Stimulated activated memory B cell treated with anti-CD40 and anti-IgM and Interleukin-4, amounts not matched to agents 10 μg/mL and 1 μg/mL and 100 μg/mL, for 72 hours (primary cell): Measurements from ENCODE around the gene CERS5.

Source experiments
- ATAC-seq: fragments of 150-1000 bp; cut with Tn5 transposase; 2 replicates; pipeline ENCODE4 v1.10.0; 2021
- H3K27ac Mint-ChIP-seq: one replicate; pipeline ENCODE4 v1.8.0; 2022; ENCODE audit warnings: mild to moderate bottlenecking, mixed read lengths
- H3K27me3 Mint-ChIP-seq: one replicate; pipeline ENCODE4 v1.8.0; 2022; ENCODE audit warnings: mixed read lengths
- H3K36me3 Mint-ChIP-seq: one replicate; pipeline ENCODE4 v1.8.0; 2022; ENCODE audit warnings: mixed read lengths
- H3K4me1 Mint-ChIP-seq: one replicate; pipeline ENCODE4 v1.8.0; 2022; ENCODE audit warnings: mixed read lengths
- H3K4me3 Mint-ChIP-seq: one replicate; pipeline ENCODE4 v1.8.0; 2022; ENCODE audit warnings: mild to moderate bottlenecking, moderate library complexity, mixed read lengths
- H3K9me3 Mint-ChIP-seq: one replicate; pipeline ENCODE4 v1.8.0; 2022; ENCODE audit warnings: mixed read lengths

Gene CERS5, protein sequence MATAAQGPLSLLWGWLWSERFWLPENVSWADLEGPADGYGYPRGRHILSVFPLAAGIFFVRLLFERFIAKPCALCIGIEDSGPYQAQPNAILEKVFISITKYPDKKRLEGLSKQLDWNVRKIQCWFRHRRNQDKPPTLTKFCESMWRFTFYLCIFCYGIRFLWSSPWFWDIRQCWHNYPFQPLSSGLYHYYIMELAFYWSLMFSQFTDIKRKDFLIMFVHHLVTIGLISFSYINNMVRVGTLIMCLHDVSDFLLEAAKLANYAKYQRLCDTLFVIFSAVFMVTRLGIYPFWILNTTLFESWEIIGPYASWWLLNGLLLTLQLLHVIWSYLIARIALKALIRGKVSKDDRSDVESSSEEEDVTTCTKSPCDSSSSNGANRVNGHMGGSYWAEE

GRCh38 chr12:50167049-50167828, at the start of gene CERS5:
TSS of gene CERS5 (minus strand) at chr12:50167369. CDS start at chr12:50167297, 72 bp downstream.
- Mint-ChIP-seq H3K27me3 (no peaks in the 10 kb centered on the region), H3K36me3 (peaks cover 5% of the 10 kb centered on the region), H3K9me3 (no peaks in the 10 kb centered on the region), H3K27ac (peak within 1 kb of the TSS; percentile 85), H3K4me1 (peaks cover 29% of the 10 kb centered on the region), H3K4me3 (peak within 1 kb of the TSS; percentile 83)
- peak; percentile 100 for ATAC-seq

- H3K9me3 Mint-ChIP-seq, result no peaks in the 10 kb centered on the region
- H3K36me3 Mint-ChIP-seq, result peaks cover 5% of the 10 kb centered on the region
- ATAC-seq, result no peak
- H3K27ac Mint-ChIP-seq, result no peak overlapping the region
- H3K4me1 Mint-ChIP-seq, result peaks cover 17% of the 10 kb centered on the region
- H3K4me3 Mint-ChIP-seq, result no peak overlapping the region
- no peaks in the 10 kb centered on the region for H3K27me3 Mint-ChIP-seq
Measured at GRCh38 chr12:50215033-50215432, 47.9 kb upstream of the CERS5 start.

- H3K9me3 Mint-ChIP-seq, result no peaks in the 10 kb centered on the region
Measured at GRCh38 chr12:50214018-50214417, 46.8 kb upstream of the CERS5 start.

DNA sequence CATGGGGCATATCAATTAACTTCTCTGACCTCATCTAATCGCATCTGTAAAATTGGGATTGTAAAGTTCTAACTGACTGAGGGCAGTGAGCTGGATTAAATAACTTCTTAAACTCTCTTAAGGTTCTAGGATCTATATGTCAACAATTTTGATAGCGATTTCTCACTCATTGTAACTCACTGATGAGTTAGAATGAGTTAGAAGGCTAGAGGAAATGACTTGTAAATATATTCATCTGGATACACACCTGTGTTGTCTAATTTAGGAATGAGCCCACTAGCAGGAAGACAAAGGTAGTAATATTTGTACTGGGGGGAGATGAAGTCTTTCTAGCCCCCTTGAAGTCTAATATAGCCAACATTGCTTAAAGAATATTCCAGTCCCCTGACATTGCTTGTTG, 46.3 kb upstream of the CERS5 start:
- Mint-ChIP-seq H3K27me3 (no peaks in the 10 kb centered on the region), H3K27ac (peak overlapping the region; percentile 11), H3K4me3 (no peak overlapping the region), H3K9me3 (no peaks in the 10 kb centered on the region), H3K4me1 (peaks cover 17% of the 10 kb centered on the region), H3K36me3 (peaks cover 5% of the 10 kb centered on the region)
- ATAC-seq, result no peak

More at GRCh38 chr12:50214018-50214417, 46.8 kb upstream of the CERS5 start:
- ATAC-seq, result no peak
- Mint-ChIP-seq H3K4me3 (no peak overlapping the region), H3K27me3 (no peaks in the 10 kb centered on the region), H3K27ac (peak overlapping the region; percentile 11), H3K36me3 (peaks cover 5% of the 10 kb centered on the region), H3K4me1 (peaks cover 17% of the 10 kb centered on the region)

GRCh38 chr12:50212071-50212467, 44.9 kb upstream of the CERS5 start:
- Mint-ChIP-seq H3K9me3 (no peaks in the 10 kb centered on the region), H3K4me1 (peaks cover 12% of the 10 kb centered on the region), H3K4me3 (no peak overlapping the region), H3K36me3 (peaks cover 5% of the 10 kb centered on the region), H3K27ac (peak overlapping the region; percentile 58), H3K27me3 (no peaks in the 10 kb centered on the region)
- no peak for ATAC-seq

DNA sequence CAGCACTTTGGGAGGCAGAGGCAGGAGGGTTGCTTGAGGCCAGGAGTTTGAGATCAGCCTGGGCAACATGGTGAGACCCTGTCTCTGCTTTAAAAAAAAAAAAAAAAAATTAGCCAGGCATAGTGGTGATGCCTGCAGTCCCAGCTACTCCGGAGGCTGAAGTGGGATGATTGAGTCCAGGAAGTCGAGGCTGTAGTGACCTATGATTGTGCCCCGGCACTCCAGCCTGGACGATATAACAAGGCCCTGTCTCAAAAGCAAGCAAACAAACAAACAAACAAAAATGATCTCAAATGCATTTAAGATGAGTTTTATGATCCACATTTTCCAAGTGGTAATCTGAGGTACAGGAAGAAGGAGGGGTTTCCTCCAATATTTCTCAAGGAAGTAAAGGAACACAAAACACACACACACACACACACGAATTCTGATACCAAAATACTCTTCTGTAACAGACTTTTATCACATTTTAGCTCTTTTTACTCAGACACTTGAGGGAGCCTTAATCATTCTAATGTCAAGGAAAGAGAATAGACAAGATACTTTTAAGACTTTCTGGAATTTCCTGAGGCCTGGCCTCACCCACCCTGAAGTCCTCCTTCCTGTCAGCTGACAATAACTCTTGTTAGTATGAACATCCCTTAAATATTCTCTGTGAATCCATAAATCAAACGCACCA, 44.4 kb upstream of the CERS5 start:
- Mint-ChIP-seq H3K4me1 (peaks cover 12% of the 10 kb centered on the region), H3K27me3 (no peaks in the 10 kb centered on the region), H3K36me3 (peaks cover 7% of the 10 kb centered on the region), H3K27ac (peak overlapping the region; percentile 58), H3K9me3 (no peaks in the 10 kb centered on the region), H3K4me3 (no peak overlapping the region)
- no peak for ATAC-seq

- no peak overlapping the region for H3K4me3 Mint-ChIP-seq
- H3K27ac Mint-ChIP-seq, result no peak overlapping the region
- H3K9me3 Mint-ChIP-seq, result no peaks in the 10 kb centered on the region
- H3K36me3 Mint-ChIP-seq, result peaks cover 17% of the 10 kb centered on the region
- ATAC-seq, result no peak
- peaks cover 12% of the 10 kb centered on the region for H3K4me1 Mint-ChIP-seq
- no peaks in the 10 kb centered on the region for H3K27me3 Mint-ChIP-seq
Measured at GRCh38 chr12:50207424-50207823, 40.3 kb upstream of the CERS5 start.

GRCh38 chr12:50205648-50206047, 38.5 kb upstream of the CERS5 start:
- no peak for ATAC-seq
- H3K4me3 Mint-ChIP-seq, result no peak overlapping the region
- no peaks in the 10 kb centered on the region for H3K4me1 Mint-ChIP-seq
- H3K36me3 Mint-ChIP-seq, result peaks cover 17% of the 10 kb centered on the region
- H3K27me3 Mint-ChIP-seq, result no peaks in the 10 kb centered on the region
- H3K27ac Mint-ChIP-seq, result no peak overlapping the region
- H3K9me3 Mint-ChIP-seq, result no peaks in the 10 kb centered on the region

- H3K4me1 Mint-ChIP-seq, result no peaks in the 10 kb centered on the region
- no peak for ATAC-seq
- H3K36me3 Mint-ChIP-seq, result peaks cover 27% of the 10 kb centered on the region
- H3K9me3 Mint-ChIP-seq, result no peaks in the 10 kb centered on the region
- no peaks in the 10 kb centered on the region for H3K27me3 Mint-ChIP-seq
- H3K27ac Mint-ChIP-seq, result no peak overlapping the region
- H3K4me3 Mint-ChIP-seq, result no peak overlapping the region
Measured at GRCh38 chr12:50203691-50204090, 36.5 kb upstream of the CERS5 start.

DNA sequence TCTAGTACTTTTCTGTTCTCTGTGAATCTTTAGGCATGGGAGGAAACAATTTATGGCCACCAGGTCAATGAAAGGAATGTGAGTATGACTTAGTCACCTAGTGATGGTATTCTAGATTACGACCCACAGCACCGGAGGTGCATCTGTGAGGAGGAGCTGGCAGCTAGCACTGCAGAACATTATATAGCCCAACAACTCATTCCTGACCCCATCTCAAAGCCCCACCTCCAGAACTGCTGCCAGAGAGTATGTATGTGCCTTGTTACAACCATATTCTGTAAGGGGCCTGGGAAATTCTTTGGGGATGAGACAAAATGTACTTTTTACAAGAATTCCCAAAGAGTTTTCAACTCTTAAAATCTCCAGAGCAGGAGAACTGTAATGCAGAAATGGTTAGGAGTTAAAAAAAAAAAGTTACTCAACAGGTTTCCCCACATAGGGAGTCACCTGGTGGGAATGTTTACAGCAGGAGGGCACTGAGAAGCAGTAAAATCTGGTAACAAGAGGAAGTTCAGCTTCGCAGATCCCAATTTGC, 34.9 kb upstream of the CERS5 start:
- no peaks in the 10 kb centered on the region for H3K9me3 Mint-ChIP-seq
- no peak for ATAC-seq
- no peaks in the 10 kb centered on the region for H3K27me3 Mint-ChIP-seq
- no peaks in the 10 kb centered on the region for H3K4me1 Mint-ChIP-seq
- no peak overlapping the region for H3K27ac Mint-ChIP-seq
- H3K36me3 Mint-ChIP-seq, result peaks cover 30% of the 10 kb centered on the region
- H3K4me3 Mint-ChIP-seq, result no peak overlapping the region

DNA sequence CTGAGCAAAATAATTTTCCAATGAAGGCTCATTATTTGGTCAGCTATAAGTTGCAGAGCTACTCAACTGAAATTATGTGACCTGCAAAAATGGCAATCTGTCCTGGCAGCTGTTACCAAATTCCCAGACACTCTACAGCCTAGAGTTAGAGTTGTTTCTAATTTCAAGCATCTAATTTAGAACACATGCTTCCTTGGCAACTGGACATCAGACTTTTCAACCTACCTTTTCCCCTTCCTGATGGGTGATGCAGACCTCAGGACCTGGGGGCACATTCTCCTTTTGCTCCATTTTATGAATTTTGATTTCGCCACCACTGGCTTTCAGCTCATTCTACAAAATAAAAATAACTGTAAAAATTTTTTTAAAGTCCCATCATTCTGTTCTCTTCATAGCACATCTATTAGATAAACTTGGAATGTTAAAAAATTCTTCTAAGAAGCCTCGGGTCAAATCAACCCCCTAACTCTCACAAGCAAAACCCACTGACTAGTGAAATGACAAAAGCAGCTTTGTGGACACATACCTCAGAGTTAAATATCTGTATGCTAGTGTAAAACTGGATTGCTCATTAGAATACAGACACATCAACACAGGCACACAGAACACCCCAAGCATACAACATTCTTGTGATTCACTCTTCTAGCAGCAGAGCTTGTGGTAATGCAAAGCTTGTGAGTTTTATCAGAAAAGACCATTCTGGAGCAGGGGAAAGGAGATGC, 33.5 kb upstream of the CERS5 start:
- no peak for ATAC-seq

DNA sequence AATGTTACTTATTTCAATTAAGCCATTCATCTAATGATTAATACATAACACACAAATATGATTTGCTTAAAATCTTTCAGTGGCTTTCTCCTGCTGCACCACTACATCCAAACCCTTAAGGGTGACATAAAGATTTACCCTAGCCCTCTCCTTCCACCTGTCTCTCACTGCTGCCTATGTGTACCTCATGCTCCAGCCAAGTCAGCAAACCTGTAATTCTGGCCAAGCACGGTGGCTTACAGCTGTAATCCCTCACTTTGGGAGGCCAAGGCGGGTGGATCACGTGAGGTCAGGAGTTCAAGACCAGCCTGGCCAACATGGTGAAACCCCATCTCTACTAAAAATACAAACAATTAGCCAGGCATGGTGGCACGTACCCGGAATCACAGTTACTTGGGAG, 31.7 kb upstream of the CERS5 start:
- Mint-ChIP-seq H3K9me3 (no peaks in the 10 kb centered on the region), H3K27me3 (no peaks in the 10 kb centered on the region), H3K27ac (no peak overlapping the region), H3K36me3 (peaks cover 26% of the 10 kb centered on the region), H3K4me3 (no peak overlapping the region), H3K4me1 (no peaks in the 10 kb centered on the region)
- ATAC-seq, result no peak

More for the DNA sequence above, 33.5 kb upstream of the CERS5 start:
- no peaks in the 10 kb centered on the region for H3K27me3 Mint-ChIP-seq
- no peaks in the 10 kb centered on the region for H3K4me1 Mint-ChIP-seq
- no peak overlapping the region for H3K4me3 Mint-ChIP-seq
- H3K27ac Mint-ChIP-seq, result no peak overlapping the region
- H3K36me3 Mint-ChIP-seq, result peaks cover 31% of the 10 kb centered on the region
- H3K9me3 Mint-ChIP-seq, result no peaks in the 10 kb centered on the region

DNA sequence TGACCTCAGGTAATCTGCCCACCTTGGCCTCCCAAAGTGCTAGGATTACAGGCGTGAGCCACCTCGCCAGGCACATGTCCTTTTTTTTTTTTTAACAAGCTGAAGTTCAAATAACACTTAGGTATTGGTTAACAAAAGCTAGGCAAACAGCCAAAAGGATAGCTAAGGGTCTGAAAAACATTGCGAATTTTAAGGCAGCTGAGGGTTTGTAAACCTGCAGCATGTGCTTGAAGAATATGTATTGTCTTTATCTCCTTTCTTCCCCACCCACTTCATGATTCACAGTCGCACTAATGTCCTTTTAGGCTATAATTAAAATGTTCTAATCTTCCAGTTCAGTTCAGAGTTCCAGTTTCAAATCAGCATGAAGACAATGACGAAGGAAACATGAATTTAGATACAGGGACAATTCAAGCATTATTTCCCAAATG, 30.1 kb upstream of the CERS5 start:
- H3K4me1 Mint-ChIP-seq, result no peaks in the 10 kb centered on the region
- no peak overlapping the region for H3K27ac Mint-ChIP-seq
- H3K36me3 Mint-ChIP-seq, result peaks cover 28% of the 10 kb centered on the region
- H3K4me3 Mint-ChIP-seq, result no peak overlapping the region
- no peak for ATAC-seq
- no peaks in the 10 kb centered on the region for H3K9me3 Mint-ChIP-seq
- H3K27me3 Mint-ChIP-seq, result no peaks in the 10 kb centered on the region

- Mint-ChIP-seq H3K4me3 (no peak overlapping the region), H3K9me3 (no peaks in the 10 kb centered on the region), H3K36me3 (peaks cover 32% of the 10 kb centered on the region), H3K4me1 (no peaks in the 10 kb centered on the region), H3K27ac (no peak overlapping the region), H3K27me3 (no peaks in the 10 kb centered on the region)
- no peak for ATAC-seq
Measured at GRCh38 chr12:50196537-50196936, 29.4 kb upstream of the CERS5 start.
